Activated B cell treated with CpG ODN at 0.5 μM for 24 hours (primary cell): Measurements from ENCODE around the gene PUS3. TPM values are rescaled to one million over a fixed set of nuclear protein-coding genes. Genes with fewer than 3 reads are reported as not detected.

Source experiments
- ATAC-seq: fragments of 200-7000 bp; cut with Tn5 transposase; one replicate; pipeline ENCODE4 v1.10.0; 2021; ENCODE audit warnings: low read depth, mild to moderate bottlenecking, moderate library complexity
- CTCF ChIA-PET: fragments of 350-600 bp; sonication (Branson Sonifier 250); formaldehyde crosslinking; loops from one replicate; lab custom pipeline; 2021; ENCODE audit warnings: antibody characterized with exemption; lab: Charles Lee
- POLR2A ChIA-PET: fragments of 350-600 bp; sonication (Branson Sonifier 250); formaldehyde crosslinking; loops from one replicate; lab custom pipeline; 2021; ENCODE audit warnings: antibody characterized with exemption; lab: Charles Lee
- DNase-seq: peaks from one replicate; pipeline ENCODE4 v3.0.0; 2022
- H3K27ac Mint-ChIP-seq: one replicate; pipeline ENCODE4 v1.8.0; 2020; ENCODE audit warnings: mixed read lengths
- H3K27me3 Mint-ChIP-seq: one replicate; pipeline ENCODE4 v1.8.0; 2021; ENCODE audit warnings: mixed read lengths
- H3K36me3 Mint-ChIP-seq: one replicate; pipeline ENCODE4 v1.8.0; 2021; ENCODE audit warnings: low read depth, mixed read lengths
- H3K4me1 Mint-ChIP-seq: one replicate; pipeline ENCODE4 v1.8.0; 2021; ENCODE audit warnings: mixed read lengths
- H3K4me3 Mint-ChIP-seq: one replicate; pipeline ENCODE4 v1.8.0; 2020; ENCODE audit warnings: mild to moderate bottlenecking, mixed read lengths
- H3K9me3 Mint-ChIP-seq: one replicate; pipeline ENCODE4 v1.8.0; 2020; ENCODE audit warnings: mixed read lengths
- CTCF ChIP-seq: fragments of 200-600 bp; IDR thresholded peaks from one replicate; pipeline ENCODE4 v1.8.0; 2022; ENCODE audit warnings: antibody characterized with exemption, mild to moderate bottlenecking
- intact Hi-C: fragments of 100-400 bp; cut with micrococcal nuclease; formaldehyde crosslinking; loops from one replicate; pipeline ENCODE4 v1.15.1; 2024
- total RNA-seq: library from RNA; stranded (reverse); gene quantifications from 2 replicates; pipeline ENCODE4 v1.2.3, GENCODE V29; 2022

Gene PUS3
- total RNA-seq, 1 donor from 2014 or later = 10.2 TPM

GRCh38 chr11:125887373-125888324, 15.4 kb downstream of the PUS3 start, which contains the start of gene HYLS1:
HYLS1 (plus strand) TSS chr11:125887668; CDS start chr11:125899369, 11,701 bp downstream.
- peak; percentile 97 for DNase-seq
- CTCF ChIA-PET = interaction anchor here (0.6 to 1.8 kb wide), 7 partner anchors 7 to 435 kb away, joined by 3 to 13 read pairs (median 3); partner anchors contain the start of gene PUS3
- H3K36me3 Mint-ChIP-seq = peaks cover 17% of the 10 kb centered on the region
- peak within 1 kb of the TSS; percentile 98 for H3K27ac Mint-ChIP-seq
- peak; percentile 84 for ATAC-seq
- no peak for TF ChIP-seq CTCF
- H3K4me3 Mint-ChIP-seq = peak within 1 kb of the TSS; percentile 90
- no peaks in the 10 kb centered on the region for H3K9me3 Mint-ChIP-seq
- intact Hi-C loops = loop anchor here (1.0 to 5.0 kb wide), 15 partner anchors 16 to 1265 kb away; partner anchors contain the start of genes CCDC15, CDON, CHEK1 and EI24
- POLR2A ChIA-PET = interaction anchor here (0.6 to 3.3 kb wide), 20 partner anchors 8 to 1265 kb away, joined by 3 to 64 read pairs (median 4); partner anchors contain the start of genes CCDC15, CHEK1, DDX25 and FAM118B
- H3K4me1 Mint-ChIP-seq = peaks cover 18% of the 10 kb centered on the region
- H3K27me3 Mint-ChIP-seq = peaks cover 3% of the 10 kb centered on the region

- ChIA-PET POLR2A (interaction anchor here (0.7 to 3.3 kb wide), 20 partner anchors 9 to 1264 kb away, joined by 3 to 64 read pairs (median 4); partner anchors contain the start of genes CCDC15, CHEK1, DDX25 and FAM118B), CTCF (interaction anchor here (0.6 to 1.8 kb wide), 3 partner anchors 8 to 317 kb away, joined by 3 to 13 read pairs (median 3); partner anchors contain the start of gene PUS3)
- H3K36me3 Mint-ChIP-seq = peaks cover 10% of the 10 kb centered on the region
- TF ChIP-seq CTCF = no peak
- no peaks in the 10 kb centered on the region for H3K9me3 Mint-ChIP-seq
- intact Hi-C loops = loop anchor here (1.0 to 5.0 kb wide), 15 partner anchors 16 to 1264 kb away; partner anchors contain the start of genes CCDC15, CDON, CHEK1 and EI24
- ATAC-seq (peak; percentile 29), DNase-seq (no peak)
- H3K4me1 Mint-ChIP-seq = peaks cover 18% of the 10 kb centered on the region
- peak overlapping the region; percentile 90 for H3K4me3 Mint-ChIP-seq
- peak overlapping the region; percentile 98 for H3K27ac Mint-ChIP-seq
- H3K27me3 Mint-ChIP-seq = peaks cover 3% of the 10 kb centered on the region
Observed at GRCh38 chr11:125886997-125887372, 16.0 kb downstream of the PUS3 start.

- Mint-ChIP-seq H3K9me3 (no peaks in the 10 kb centered on the region), H3K4me1 (peaks cover 14% of the 10 kb centered on the region), H3K27me3 (peaks cover 3% of the 10 kb centered on the region), H3K27ac (no peak overlapping the region), H3K36me3 (peaks cover 4% of the 10 kb centered on the region), H3K4me3 (no peak overlapping the region)
- CTCF ChIA-PET = no interaction called here
- no peak for ATAC-seq
- no peak for TF ChIP-seq CTCF
- intact Hi-C loops = no loop called here
- POLR2A ChIA-PET = no interaction called here
- DNase-seq = no peak
Observed at GRCh38 chr11:125883375-125883774, 19.6 kb downstream of the PUS3 start.

- Mint-ChIP-seq H3K27ac (no peak overlapping the region), H3K4me3 (no peak overlapping the region), H3K9me3 (no peaks in the 10 kb centered on the region), H3K27me3 (no peaks in the 10 kb centered on the region), H3K36me3 (no peaks in the 10 kb centered on the region), H3K4me1 (no peaks in the 10 kb centered on the region)
- CTCF ChIA-PET = no interaction called here
- intact Hi-C loops = no loop called here
- no peak for TF ChIP-seq CTCF
- DNase-seq (no peak), ATAC-seq (no peak)
- POLR2A ChIA-PET = no interaction called here
Observed at GRCh38 chr11:125881291-125881690, 21.7 kb downstream of the PUS3 start.
